Caco-2 (cell line): ENCODE measurements around the gene LY86. TPM values are rescaled to one million over a fixed set of nuclear protein-coding genes. Genes with fewer than 3 reads are reported as not detected.
A peak's percentile ranks its signal among the peaks of the same experiment; 100 is the strongest.

Experiments
- BruUV-seq: library from RNA; stranded (reverse); fragments of 400-500 nt; replicated peaks from 2 replicates; lab custom pipeline; 2021; lab: Mats Ljungman, UMichigan
- CTCF ChIA-PET: fragments of 300-600 bp; sonication (Branson Sonifier 250); formaldehyde crosslinking; loops from one replicate; lab custom pipeline; 2022; ENCODE audit warnings: antibody characterized with exemption; lab: Charles Lee
- POLR2A ChIA-PET: fragments of 300-600 bp; sonication (Branson Sonifier 250); formaldehyde crosslinking; loops from one replicate; lab custom pipeline; 2022; ENCODE audit warnings: antibody characterized with exemption; lab: Charles Lee
- DNase-seq, 2 experiments: peaks; one replicate each; pipeline versions ENCODE4 v3.0.0 to v3.0.0-alpha.2; 2020 to 2022
- H3K27me3 ChIP-seq: replicated peaks from 2 replicates; pipeline ENCODE4 v1.6.0; 2011; ENCODE audit warnings: low read length; ENCODE audit not compliant: control insufficient read depth, insufficient read depth
- H3K36me3 ChIP-seq: 2 replicates; pipeline ENCODE4 v1.5.1; 2011; ENCODE audit warnings: low read length; ENCODE audit not compliant: control insufficient read depth, insufficient read depth
- H3K4me1 ChIP-seq: fragments of 250-450 bp; sonication (Bioruptor Pico); 2 replicates; pipeline ENCODE4 v1.5.1; 2020; ENCODE audit warnings: mild to moderate bottlenecking
- H3K4me3 ChIP-seq: 2 replicates; pipeline ENCODE4 v1.5.1; 2011; ENCODE audit warnings: low read depth, mild to moderate bottlenecking, control low read depth, low read length
- H3K9me3 ChIP-seq: fragments of 250-450 bp; sonication (Bioruptor Pico); 2 replicates; pipeline ENCODE4 v1.5.1; 2020; ENCODE audit warnings: mild to moderate bottlenecking, moderate library complexity
- H3K27ac Mint-ChIP-seq: one replicate; pipeline ENCODE4 v1.8.0; 2022; ENCODE audit warnings: mixed read lengths; ENCODE audit not compliant: unreplicated experiment
- H3K27me3 Mint-ChIP-seq: one replicate; pipeline ENCODE4 v1.8.0; 2022; ENCODE audit warnings: mixed read lengths; ENCODE audit not compliant: insufficient read depth, unreplicated experiment
- H3K36me3 Mint-ChIP-seq: one replicate; pipeline ENCODE4 v1.8.0; 2022; ENCODE audit warnings: mild to moderate bottlenecking, mixed read lengths; ENCODE audit not compliant: insufficient read depth, unreplicated experiment
- H3K4me1 Mint-ChIP-seq: one replicate; pipeline ENCODE4 v1.8.0; 2022; ENCODE audit warnings: low read depth, mixed read lengths; ENCODE audit not compliant: unreplicated experiment
- H3K4me3 Mint-ChIP-seq: one replicate; pipeline ENCODE4 v1.8.0; 2022; ENCODE audit warnings: mild to moderate bottlenecking, moderate library complexity, mixed read lengths; ENCODE audit not compliant: unreplicated experiment
- H3K9me3 Mint-ChIP-seq: one replicate; pipeline ENCODE4 v1.8.0; 2022; ENCODE audit warnings: mixed read lengths; ENCODE audit not compliant: unreplicated experiment
- CTCF ChIP-seq, 2 experiments: fragments of 200-600 bp in 1 of 2; IDR thresholded peaks; 1 replicate in 1 of 2; 2 replicates in 1 of 2; pipeline versions ENCODE4 v1.5.1 to v1.8.0; 2011 to 2022; ENCODE audit warnings: antibody characterized with exemption in 1 of 2, control low read depth in 1 of 2, inconsistent platforms in 1 of 2, low read depth in 1 of 2, low read length in 1 of 2, mild to moderate bottlenecking in 1 of 2, moderate library complexity in 1 of 2; ENCODE audit not compliant: insufficient read depth in 1 of 2, severe bottlenecking in 1 of 2, unreplicated experiment in 1 of 2
- intact Hi-C: fragments of 100-400 bp; cut with micrococcal nuclease; formaldehyde crosslinking; loops from one replicate; pipeline ENCODE4 v1.10.0; 2022; ENCODE audit not compliant: unreplicated experiment
- total RNA-seq: library from RNA; stranded (reverse); gene quantifications from 2 replicates; pipeline ENCODE4 v1.2.3, GENCODE V29; 2022

LY86 gene
- total RNA-seq, 1 experiment from 2014 or later, result not detected

- no TSS peak for BruUV-seq
- peaks cover 3% of the 10 kb centered on the region for H3K27me3 ChIP-seq
- Mint-ChIP-seq H3K27ac (no peak overlapping the region), H3K9me3 (no peaks in the 10 kb centered on the region), H3K4me1 (no peaks in the 10 kb centered on the region), H3K27me3 (peaks cover 33% of the 10 kb centered on the region), H3K4me3 (no peak overlapping the region), H3K36me3 (no peaks in the 10 kb centered on the region)
- no peak for DNase-seq
- intact Hi-C loops, result loop anchor here (10.0 kb wide), 1 partner anchor 589 kb away; no protein-coding TSS in a partner anchor
- ChIA-PET CTCF (no interaction called here), POLR2A (no interaction called here)
- H3K4me1 ChIP-seq, result peaks cover 9% of the 10 kb centered on the region
- no peak overlapping the region for H3K4me3 ChIP-seq
- H3K9me3 ChIP-seq, result no peaks in the 10 kb centered on the region
- no peak for TF ChIP-seq CTCF (IDR thresholded peaks at IDR 0.05; ENCODE audit: insufficient read depth in 1 of 2, low read depth in 1 of 2, low read length in 1 of 2, severe bottlenecking in 1 of 2, unreplicated experiment in 1 of 2)
- H3K36me3 ChIP-seq, result no peaks in the 10 kb centered on the region
These were observed 45.2 kb upstream of the LY86 start for GRCh38 chr6:6543181-6543879.

DNA sequence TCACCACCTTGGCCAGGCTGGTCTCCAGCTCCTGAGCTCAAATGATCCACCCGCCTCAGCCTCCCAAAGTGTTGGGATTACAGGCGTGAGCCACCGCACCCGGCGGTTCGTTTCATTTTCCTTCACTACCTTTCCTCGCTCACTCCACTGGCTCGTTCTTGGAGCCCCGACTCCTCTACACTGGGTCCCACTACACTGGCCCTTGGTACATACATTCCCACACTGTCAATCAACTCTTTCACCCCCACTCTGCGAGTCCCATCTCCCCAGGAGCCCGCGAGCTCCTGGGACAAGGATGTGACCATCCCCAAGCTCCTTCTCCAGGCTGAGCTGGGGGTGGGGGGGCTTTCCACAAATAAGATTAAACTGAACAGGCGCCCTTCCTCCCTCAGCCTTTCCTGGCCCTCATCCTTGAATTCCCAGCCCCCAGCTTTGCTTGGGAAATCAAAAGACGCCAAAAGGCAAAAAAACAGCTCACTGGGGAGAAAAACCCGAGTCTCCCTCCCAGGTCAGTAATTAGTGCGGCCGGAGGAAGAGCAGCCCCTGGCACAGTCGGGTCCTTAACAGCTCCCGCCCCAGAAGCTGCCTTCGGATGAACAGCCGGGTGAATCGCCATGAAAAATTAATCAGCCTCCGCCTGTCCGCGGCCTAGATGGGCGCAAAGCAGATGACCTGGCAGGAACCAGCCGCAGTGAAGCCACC, 42.8 kb upstream of the LY86 start:
- BruUV-seq, result no TSS peak
- peak overlapping the region; percentile 31 for H3K4me3 ChIP-seq
- H3K9me3 ChIP-seq, result no peaks in the 10 kb centered on the region
- H3K4me1 ChIP-seq, result peaks cover 9% of the 10 kb centered on the region
- intact Hi-C loops, result loop anchor here (2.0 to 10.0 kb wide), 3 partner anchors 228 to 591 kb away; no protein-coding TSS in a partner anchor
- Mint-ChIP-seq H3K27ac (no peak overlapping the region), H3K27me3 (peaks cover 32% of the 10 kb centered on the region), H3K4me3 (peak overlapping the region; percentile 59), H3K36me3 (no peaks in the 10 kb centered on the region), H3K4me1 (no peaks in the 10 kb centered on the region), H3K9me3 (no peaks in the 10 kb centered on the region)
- ChIA-PET CTCF (no interaction called here), POLR2A (no interaction called here)
- no peaks in the 10 kb centered on the region for H3K36me3 ChIP-seq
- no peak for TF ChIP-seq CTCF (IDR thresholded peaks at IDR 0.05; ENCODE audit: insufficient read depth in 1 of 2, low read depth in 1 of 2, low read length in 1 of 2, severe bottlenecking in 1 of 2, unreplicated experiment in 1 of 2)
- peaks cover 3% of the 10 kb centered on the region for H3K27me3 ChIP-seq
- DNase-seq, result no peak

- Mint-ChIP-seq H3K27me3 (peaks cover 29% of the 10 kb centered on the region), H3K36me3 (no peaks in the 10 kb centered on the region), H3K4me1 (no peaks in the 10 kb centered on the region), H3K9me3 (no peaks in the 10 kb centered on the region), H3K27ac (no peak overlapping the region), H3K4me3 (peak overlapping the region; percentile 59)
- Histone ChIP-seq H3K9me3 (no peaks in the 10 kb centered on the region), H3K27me3 (peaks cover 3% of the 10 kb centered on the region), H3K36me3 (no peaks in the 10 kb centered on the region), H3K4me1 (peaks cover 9% of the 10 kb centered on the region), H3K4me3 (peak overlapping the region; percentile 31)
- peak in 1 of 2 experiments; percentile 41 for DNase-seq
- ChIA-PET CTCF (interaction anchor here (0.6 to 1.3 kb wide), 7 partner anchors 10 to 654 kb away, joined by 3 to 6 read pairs (median 3); no protein-coding TSS in a partner anchor), POLR2A (no interaction called here)
- BruUV-seq, result no TSS peak
- no peak for TF ChIP-seq CTCF (IDR thresholded peaks at IDR 0.05; ENCODE audit: insufficient read depth in 1 of 2, low read depth in 1 of 2, low read length in 1 of 2, severe bottlenecking in 1 of 2, unreplicated experiment in 1 of 2)
- intact Hi-C loops, result loop anchor here (1.0 to 10.0 kb wide), 4 partner anchors 229 to 592 kb away; no protein-coding TSS in a partner anchor
These were observed 42.0 kb upstream of the LY86 start for GRCh38 chr6:6546318-6547109.
